Right kidney (tissue), 1 donor: ENCODE results near the gene RPS19BP1.

Experiments
- DNase-seq: peaks from one replicate; pipeline ENCODE4 v3.0.0-alpha.2; 2016

RPS19BP1 gene

GRCh38 chr22:39562839-39563489 lies 30.4 kb upstream of the RPS19BP1 start:
- DNase-seq, result no peak

GRCh38 chr22:39560127-39560526 lies 27.6 kb upstream of the RPS19BP1 start:
- DNase-seq, result no peak

DNA sequence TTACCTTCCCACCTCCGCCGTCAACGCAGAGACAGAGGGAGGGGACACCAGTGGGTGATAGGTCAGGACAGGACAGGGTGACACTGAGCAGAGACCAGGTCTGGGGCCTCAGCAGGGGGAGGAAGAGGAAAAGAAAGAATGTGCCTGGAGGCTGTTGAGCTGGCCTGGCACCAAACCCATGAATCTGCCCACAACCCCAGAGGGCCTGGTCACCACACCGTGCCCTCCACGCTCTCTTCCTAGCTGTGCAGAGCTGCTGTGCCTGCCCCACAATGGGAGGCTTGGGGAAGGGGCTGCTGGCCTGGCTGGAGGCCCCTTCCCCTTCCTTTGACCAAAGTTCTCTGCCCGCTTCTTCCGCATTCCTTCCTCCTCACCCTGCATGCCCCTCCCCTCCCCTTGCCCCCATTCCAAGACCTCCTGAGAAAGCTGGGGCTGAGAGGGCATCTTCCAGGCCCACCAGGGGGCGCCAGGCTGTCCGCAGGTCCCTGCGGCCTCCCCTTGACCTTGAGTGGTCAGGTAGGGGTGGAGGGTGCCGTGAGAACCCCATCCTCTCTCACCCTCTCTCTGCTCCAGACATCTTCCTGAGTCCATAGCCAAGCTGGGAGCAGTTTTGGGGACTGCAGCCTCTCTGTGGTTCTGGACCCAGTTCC lies 27.0 kb upstream of the RPS19BP1 start:
- DNase-seq, result no peak

GRCh38 chr22:39558950-39559349 lies 26.4 kb upstream of the RPS19BP1 start:
- DNase-seq, result no peak

DNA sequence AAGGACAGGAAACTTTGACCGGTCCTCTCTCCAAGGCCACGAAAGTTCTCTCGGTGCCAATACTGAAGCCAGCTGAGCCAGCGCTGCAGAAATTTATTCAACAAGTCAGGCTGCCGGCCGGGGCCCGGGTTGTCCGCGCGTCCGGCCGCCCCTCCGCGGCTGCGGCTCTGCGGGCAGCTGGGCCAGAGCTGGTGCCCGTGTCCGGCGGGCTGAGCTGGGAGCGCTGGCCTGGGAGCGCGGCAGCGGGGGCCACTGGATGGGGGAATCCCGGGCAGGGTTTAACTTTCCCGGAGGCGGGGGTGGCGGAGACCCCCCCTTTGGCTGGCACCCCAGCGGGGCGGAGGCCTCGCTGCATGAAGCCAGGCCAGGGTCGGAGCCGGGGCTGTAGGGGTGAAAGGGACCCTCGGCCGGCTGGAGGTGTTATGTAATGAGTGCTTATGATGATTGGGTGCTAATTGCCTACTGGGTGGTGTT lies 25.7 kb upstream of the RPS19BP1 start:
- DNase-seq, result no peak

DNA sequence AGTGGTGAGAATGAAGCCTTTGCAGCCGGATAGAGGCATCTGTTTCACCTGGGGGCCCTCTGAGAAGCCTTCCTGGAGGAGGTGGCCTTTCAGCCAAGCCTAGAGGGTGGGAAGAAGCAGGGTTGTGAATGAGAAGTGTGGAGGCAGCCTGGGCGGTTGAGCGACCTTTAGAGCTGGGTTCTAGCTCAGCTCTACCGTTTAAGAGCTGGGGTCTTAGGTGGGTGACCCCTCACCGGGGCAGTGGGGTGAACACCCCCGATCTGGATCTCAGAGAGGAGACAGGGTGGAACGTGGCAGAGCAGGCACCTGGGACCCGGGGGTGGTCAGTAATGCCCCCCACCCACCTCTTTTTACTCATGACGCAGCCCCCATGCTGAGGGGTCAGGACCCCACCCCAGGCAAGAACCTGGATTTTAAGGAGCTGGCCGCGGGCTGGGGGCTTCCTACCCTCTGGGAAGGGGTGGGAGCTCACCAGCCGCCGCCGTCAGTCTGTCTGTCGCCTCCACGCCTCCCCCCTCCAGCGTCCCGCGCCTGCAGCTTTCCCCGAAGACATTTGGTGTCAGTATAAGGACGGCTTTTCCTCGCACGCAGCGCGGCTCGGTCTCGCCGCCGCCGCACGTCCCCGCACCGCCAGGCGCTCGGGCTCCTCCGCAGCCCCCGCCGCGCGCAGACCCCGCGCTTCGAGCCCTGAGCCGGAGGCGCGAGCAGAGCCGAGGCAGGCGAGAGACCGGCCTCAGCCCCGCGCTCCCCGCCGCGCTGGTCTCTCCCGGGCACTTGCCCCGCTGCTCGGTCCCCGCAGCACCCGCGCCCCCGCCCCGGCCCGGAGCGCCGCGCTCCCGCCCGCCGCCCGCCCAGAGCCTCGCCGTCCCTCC lies 24.7 kb upstream of the RPS19BP1 start:
- DNase-seq, result no peak

GRCh38 chr22:39554151-39554550 lies 21.6 kb upstream of the RPS19BP1 start:
- no peak for DNase-seq

GRCh38 chr22:39553429-39553828 lies 20.9 kb upstream of the RPS19BP1 start:
- no peak for DNase-seq

DNA sequence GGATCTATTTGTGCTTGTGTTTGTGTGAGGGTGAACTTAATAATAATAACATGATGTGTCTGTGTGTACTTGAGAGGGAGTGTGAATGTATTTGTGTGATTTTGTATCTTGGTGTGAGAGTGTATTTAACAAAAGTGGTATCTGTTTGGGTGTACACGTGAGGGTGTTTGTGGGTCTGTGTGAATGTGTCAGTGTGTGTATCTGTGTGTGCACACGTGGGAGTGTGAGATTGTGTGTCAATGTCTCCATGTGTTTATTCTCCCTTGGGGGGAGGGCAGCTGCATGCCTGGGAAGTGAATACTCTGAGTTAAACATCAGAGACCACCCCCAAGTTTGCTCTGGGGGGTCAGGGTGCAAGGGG lies 15.0 kb upstream of the RPS19BP1 start:
- DNase-seq, result no peak

DNA sequence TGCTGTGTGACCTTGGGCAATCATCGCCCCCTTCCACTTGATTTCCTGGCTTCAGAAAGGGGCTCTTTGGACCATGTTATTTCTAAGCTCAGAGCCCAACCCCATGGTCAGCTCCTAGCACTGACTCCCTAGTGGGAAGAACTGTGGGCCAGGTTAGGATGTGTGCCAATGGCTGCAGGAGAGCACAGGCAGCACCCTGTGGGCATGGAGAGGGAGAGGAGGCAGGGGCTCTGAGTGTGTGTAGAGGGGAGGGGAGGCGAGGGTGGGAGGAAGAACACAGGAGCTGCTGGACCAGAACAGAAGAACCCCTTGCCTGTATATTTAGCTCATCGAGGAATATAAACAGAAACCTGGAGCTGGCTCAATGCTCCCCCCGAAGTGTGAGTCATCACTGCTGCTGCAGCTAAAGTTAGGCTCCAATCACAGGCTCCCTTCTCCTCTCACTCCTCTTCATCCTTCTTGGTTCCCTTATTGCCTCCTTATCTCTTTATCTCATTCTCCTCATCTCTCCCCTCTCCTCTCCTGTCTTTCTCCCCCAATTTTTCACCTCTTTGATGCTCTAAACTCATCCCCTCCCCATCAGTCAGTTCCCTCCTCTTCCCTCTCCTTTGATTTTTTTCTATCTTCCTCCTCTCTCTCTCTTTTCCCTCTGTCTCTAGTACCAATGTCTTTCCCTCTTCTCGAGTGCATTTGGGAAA lies 14.5 kb upstream of the RPS19BP1 start:
- DNase-seq, result no peak

- peak; percentile 64 for DNase-seq
Measured at GRCh38 chr22:39545386-39546365, 13.1 kb upstream of the RPS19BP1 start.

DNA sequence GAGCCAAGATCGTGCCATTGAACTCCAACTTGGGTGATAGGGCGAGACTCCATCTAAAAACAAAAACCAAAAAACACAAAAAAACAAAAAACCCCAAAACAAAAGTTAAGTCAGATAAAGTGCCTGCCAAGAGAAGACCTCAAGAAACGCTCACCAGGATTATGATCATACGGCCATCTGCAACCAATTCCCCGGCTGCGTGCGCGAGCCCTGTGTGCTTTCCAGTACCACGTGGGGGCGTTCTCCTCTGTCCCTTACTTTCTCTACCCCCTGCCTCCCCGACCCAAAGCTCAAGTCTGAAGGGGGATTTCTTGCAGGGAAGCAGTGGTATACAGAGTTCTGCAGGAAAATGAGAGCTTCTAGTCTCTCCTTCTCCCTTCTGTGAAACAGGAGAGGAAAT lies 10.5 kb upstream of the RPS19BP1 start:
- DNase-seq, result no peak

- no peak for DNase-seq
Measured at GRCh38 chr22:39537975-39538374, 5.4 kb upstream of the RPS19BP1 start.

DNA sequence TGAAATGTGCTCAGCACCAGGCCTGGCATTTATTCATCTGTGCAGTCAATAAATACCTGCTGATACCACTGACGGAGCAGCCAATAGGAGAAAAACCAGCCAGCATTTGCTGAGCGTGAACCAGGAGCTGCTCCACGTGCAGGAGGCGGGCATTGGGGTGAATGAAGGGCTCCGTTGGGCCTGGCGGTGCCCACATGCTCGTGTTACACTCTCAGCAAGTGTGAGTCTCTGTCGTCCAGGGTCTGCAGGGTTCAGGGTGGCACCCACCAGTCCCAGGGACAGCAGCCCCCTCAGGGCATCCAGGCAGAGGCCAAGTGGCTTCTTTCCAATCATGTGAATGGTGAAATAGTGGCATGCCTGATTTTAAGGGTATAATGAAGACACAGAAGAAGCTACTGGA lies 4.2 kb upstream of the RPS19BP1 start:
- no peak for DNase-seq

- DNase-seq, result no peak
Measured at GRCh38 chr22:39535831-39536449, 3.4 kb upstream of the RPS19BP1 start.

DNA sequence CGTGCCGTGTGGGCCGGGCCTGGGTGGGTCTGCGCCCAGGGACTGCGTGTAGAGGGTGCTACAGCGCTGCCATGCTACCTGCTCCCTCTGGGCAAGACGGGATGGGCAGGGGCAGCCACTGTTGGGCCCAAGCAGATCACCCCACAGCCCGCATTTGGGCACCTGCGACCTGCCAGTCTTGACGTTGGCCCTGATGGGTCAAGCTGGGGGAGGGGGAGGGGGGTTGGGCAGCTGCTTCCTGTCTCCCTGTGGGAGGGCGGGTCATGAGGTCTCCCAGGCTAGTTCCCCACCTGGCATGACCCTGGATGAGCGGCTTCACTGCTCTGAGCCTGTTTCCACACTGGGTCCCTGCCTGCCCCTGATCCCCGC lies 2.8 kb upstream of the RPS19BP1 start:
- DNase-seq, result no peak

- peak; percentile 90 for DNase-seq
Measured at GRCh38 chr22:39534591-39535356, 2.2 kb upstream of the RPS19BP1 start.

DNA sequence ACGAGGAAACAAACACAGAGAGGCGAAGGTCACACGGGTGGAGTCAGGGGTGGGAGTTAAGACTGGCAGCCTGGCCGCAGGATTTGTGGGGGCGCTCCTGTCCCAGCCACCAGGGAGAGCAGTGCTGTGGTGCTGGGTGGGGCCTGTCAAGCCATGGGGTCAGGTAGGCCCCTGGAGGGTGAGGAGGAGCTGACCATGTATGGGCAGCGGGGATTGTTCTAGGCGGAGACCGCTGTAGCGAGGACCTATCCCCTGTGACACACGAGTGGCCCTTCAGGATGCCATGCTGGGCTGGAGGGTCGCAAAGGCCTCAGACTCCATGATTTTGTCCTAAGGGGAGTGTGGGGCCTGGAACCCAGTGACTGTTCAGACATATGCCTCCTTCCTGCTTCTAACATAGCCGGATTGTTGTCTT lies 1.6 kb upstream of the RPS19BP1 start:
- no peak for DNase-seq

- DNase-seq, result no peak
Measured at GRCh38 chr22:39530692-39531331, 1.7 kb downstream of the RPS19BP1 start.

- no peak for DNase-seq
Measured at GRCh38 chr22:39530116-39530515, 2.4 kb downstream of the RPS19BP1 start.
